K562 (cell line): Measurements from ENCODE around the gene ADSS1. TPM values are rescaled to one million over a fixed set of nuclear protein-coding genes. Genes with fewer than 3 reads are reported as not detected.

Source experiments
- ATAC-seq: fragments of 200-7000 bp; cut with Tn5 transposase; 3 replicates; pipeline ENCODE4 v1.9.1; 2020; ENCODE audit warnings: moderate library complexity
- BruUV-seq: library from RNA; stranded (reverse); fragments of 400-500 nt; replicated peaks from 2 replicates; lab custom pipeline; 2021; lab: Mats Ljungman, UMichigan
- CTCF ChIA-PET: fragments of 300-600 bp; formaldehyde crosslinking; extraction: SDS; loops from one replicate; lab custom pipeline; 2021; ENCODE audit warnings: low intra/inter-chr PET ratio; lab: Yijun Ruan, JAX
- POLR2A ChIA-PET: fragments of 300-600, 350-650 bp; sonication (Branson Sonifier 250); formaldehyde crosslinking; extraction: SDS; loops from one replicate; lab custom pipeline; 2021; ENCODE audit warnings: antibody characterized with exemption, inconsistent platforms; lab: Yijun Ruan, JAX
- DNase-seq, 4 experiments: peaks; one replicate each; pipeline versions ENCODE4 v3.0.0 to v3.0.0-alpha.2; 2011 to 2018; ENCODE audit warnings: low spot score in 3 of 4, mixed read lengths in 3 of 4; ENCODE audit errors: extremely low read depth in 1 of 4
- FAIRE-seq: peaks from 2 replicates; lab custom pipeline; 2011; peaks lifted over from hg19 to GRCh38; lab: Jason Lieb, UNC
- H2AFZ ChIP-seq: 2 replicates; pipeline ENCODE4 v1.6.0; 2011; ENCODE audit warnings: low read depth, low read length, control low read depth, inconsistent platforms
- H3K27ac ChIP-seq: fragments of 200-600 bp; 3 replicates; pipeline ENCODE4 v1.8.0; 2011; ENCODE audit warnings: low read depth, mild to moderate bottlenecking, control low read depth, inconsistent platforms, low read length, moderate library complexity, mixed read lengths; ENCODE audit errors: extremely low read depth
- H3K27me3 ChIP-seq, 2 experiments: fragments of 300-600 bp in 1 of 2; 2 replicates in 1 of 2; 3 replicates in 1 of 2; pipeline versions ENCODE4 v1.6.0 to v1.8.0; 2011; ENCODE audit warnings: inconsistent platforms in 2 of 2, low read length in 2 of 2, mild to moderate bottlenecking in 1 of 2, mixed read lengths in 1 of 2, moderate library complexity in 1 of 2; ENCODE audit not compliant: control insufficient read depth in 2 of 2, insufficient read depth in 2 of 2
- H3K36me3 ChIP-seq: fragments of 300-600 bp; 3 replicates; pipeline ENCODE4 v1.8.0; 2011; ENCODE audit warnings: mild to moderate bottlenecking, low read length, inconsistent platforms; ENCODE audit not compliant: control insufficient read depth, insufficient read depth
- H3K4me1 ChIP-seq, 2 experiments: fragments of 200-600 bp in 1 of 2; replicated peaks in 1 of 2; 2 replicates in 1 of 2; 3 replicates in 1 of 2; pipeline versions ENCODE4 v1.5.1 to v1.8.0; 2011; ENCODE audit warnings: inconsistent platforms in 2 of 2, low read length in 2 of 2, mild to moderate bottlenecking in 1 of 2, mixed read lengths in 1 of 2, moderate library complexity in 1 of 2; ENCODE audit not compliant: control insufficient read depth in 2 of 2, insufficient read depth in 2 of 2
- H3K4me2 ChIP-seq: 2 replicates; pipeline ENCODE4 v1.6.1; 2011; ENCODE audit warnings: low read length, control low read depth, inconsistent platforms, mixed read lengths; ENCODE audit not compliant: insufficient read depth
- H3K4me3 ChIP-seq: fragments of 200-600 bp; sonication (generic), shearing (Covaris generic); 2 replicates; pipeline ENCODE4 v1.5.1; 2016; ENCODE audit warnings: control low read depth, inconsistent platforms
- H3K79me2 ChIP-seq: fragments of 200-600 bp; 3 replicates; pipeline ENCODE4 v1.8.0; 2011; ENCODE audit warnings: low read length, inconsistent platforms; ENCODE audit not compliant: control insufficient read depth, insufficient read depth
- H3K9ac ChIP-seq, 2 experiments: 2 replicates each; pipeline versions ENCODE4 v1.6.0 to v1.6.1; 2011; ENCODE audit warnings: low read depth in 2 of 2, low read length in 2 of 2, control low read depth in 1 of 2, inconsistent platforms in 1 of 2, mild to moderate bottlenecking in 1 of 2, mixed read lengths in 1 of 2; ENCODE audit not compliant: insufficient read depth in 1 of 2
- H3K9me1 ChIP-seq: one replicate; pipeline ENCODE4 v1.6.0; 2011; ENCODE audit warnings: inconsistent platforms, mild to moderate bottlenecking, low read length, moderate library complexity; ENCODE audit not compliant: control insufficient read depth, insufficient read depth
- H3K9me3 ChIP-seq: replicated peaks from 2 replicates; pipeline ENCODE4 v1.5.1; 2011; ENCODE audit warnings: low read depth, low read length, inconsistent platforms; ENCODE audit not compliant: control insufficient read depth, insufficient read depth
- H4K20me1 ChIP-seq: replicated peaks from 2 replicates; pipeline ENCODE4 v1.6.1; 2011; ENCODE audit warnings: low read length, inconsistent platforms, mixed read lengths; ENCODE audit not compliant: control insufficient read depth, insufficient read depth
- GABPA ChIP-seq: fragments of 200-800 bp; sonication (Bioruptor generic); conservative IDR thresholded peaks from 2 replicates; pipeline ENCODE4 v1.6.1; 2016; ENCODE audit warnings: low read depth, missing genetic modification characterization, missing compliant biosample characterization
- PKNOX1 ChIP-seq: fragments of 450-650 bp; IDR thresholded peaks from 2 replicates; pipeline ENCODE4 v1.6.1; 2016
- WGBS: fragments of 100-300 bp; shearing (Covaris generic); methylation state at CpG from one replicate; pipeline ENCODE4 v1.1.6; 2016; ENCODE audit warnings: low coverage, mixed read lengths; ENCODE audit not compliant: insufficient coverage; ENCODE audit errors: missing lambda C conversion rate; 5-methylcytosine and 5-hydroxymethylcytosine counted together
- in situ Hi-C: fragments of 300-500 bp; cut with MboI; formaldehyde crosslinking; loops from 4 replicates; pipeline ENCODE4 v1.15.0; 2018; ENCODE audit warnings: inconsistent platforms, mixed read lengths
- intact Hi-C: fragments of 100-400 bp; cut with micrococcal nuclease; formaldehyde crosslinking; loops from 2 replicates; pipeline ENCODE4 v1.14.2; 2022
- polyA plus RNA-seq, 8 experiments: library from polyadenylated mRNA; depleted of rRNA in 4 of 8; stranded (reverse) in 5 of 8; unstranded in 3 of 8; fragments of >200 nt; fragmentation: Nextera tagmentation in 2 of 8; fragmentation: Illumina TruSeq in 1 of 8; extraction: Ambion mirVana in 2 of 8; extraction: Trizol in 1 of 8; gene quantifications; 2 replicates each; pipeline versions ENCODE4 v1.2.1 to v1.2.3, GENCODE V29; 2011 to 2014; ENCODE audit warnings: inconsistent platforms in 1 of 8, missing spikeins in 1 of 8
- total RNA-seq, 7 experiments: library from RNA; depleted of rRNA in 6 of 7; stranded (reverse); fragments of >200 nt in 6 of 7; fragmentation: Illumina TruSeq in 2 of 7; extraction: Trizol in 2 of 7; gene quantifications; 2 replicates each; pipeline versions ENCODE4 v1.2.1 to v1.2.3, GENCODE V29; 2011 to 2021; ENCODE audit warnings: low replicate concordance in 1 of 7
- TF ChIP-seq, protein P1 (sequence below): fragments of 250-450 bp; sonication (Bioruptor Pico); IDR thresholded peaks from 2 replicates; pipeline ENCODE4 v1.4.0; 2020; ENCODE audit warnings: borderline replicate concordance

Gene ADSS1
- total and polyA plus RNA-seq, 9 of the 15 experiments (the other 6 are each of a cell fraction or from before 2014, with no cell fraction given): 0.53 to 5.9 (median 3.9) TPM

GRCh38 chr14:104681689-104682074, 42.3 kb upstream of the ADSS1 start:
- BruUV-seq: no TSS peak
- no peak overlapping the region for H2AFZ ChIP-seq

More at GRCh38 chr14:104681689-104682074, 42.3 kb upstream of the ADSS1 start:
- ChIA-PET POLR2A (interaction anchor here (0.7 kb wide), 2 partner anchors 169 to 211 kb away, joined by 3 to 4 read pairs; no protein-coding TSS in a partner anchor), CTCF (no interaction called here)
- no peak overlapping the region for H3K4me2 ChIP-seq
- in situ Hi-C loops (no loop called here), intact Hi-C loops (no loop called here)
- no peak overlapping the region for H3K4me3 ChIP-seq
- no peak overlapping the region for H3K27ac ChIP-seq
- peaks cover 31 to 60% of the 10 kb centered on the region in 2 experiments for H3K4me1 ChIP-seq
- ATAC-seq (no peak), FAIRE-seq (no peak), DNase-seq (no peak)
- no peaks in the 10 kb centered on the region for H3K27me3 ChIP-seq
- peak overlapping the region in 1 of 2 experiments; percentile 79; a peak in 2 of 4 replicates for H3K9ac ChIP-seq
- no peaks in the 10 kb centered on the region for H3K79me2 ChIP-seq
- H3K36me3 ChIP-seq: no peaks in the 10 kb centered on the region
- 39% methylated on average over 6 of the region's 11 CpGs for WGBS
- no peaks in the 10 kb centered on the region for H3K9me3 ChIP-seq
- no peaks in the 10 kb centered on the region for H4K20me1 ChIP-seq
- H3K9me1 ChIP-seq: no peaks in the 10 kb centered on the region
- TF ChIP-seq GABPA (tag): 0 out of 2 replicates have a peak, but pooled peaks have one; percentile 13
- TF ChIP-seq PKNOX1: peak; percentile 64
- TF ChIP-seq, protein P1, sequence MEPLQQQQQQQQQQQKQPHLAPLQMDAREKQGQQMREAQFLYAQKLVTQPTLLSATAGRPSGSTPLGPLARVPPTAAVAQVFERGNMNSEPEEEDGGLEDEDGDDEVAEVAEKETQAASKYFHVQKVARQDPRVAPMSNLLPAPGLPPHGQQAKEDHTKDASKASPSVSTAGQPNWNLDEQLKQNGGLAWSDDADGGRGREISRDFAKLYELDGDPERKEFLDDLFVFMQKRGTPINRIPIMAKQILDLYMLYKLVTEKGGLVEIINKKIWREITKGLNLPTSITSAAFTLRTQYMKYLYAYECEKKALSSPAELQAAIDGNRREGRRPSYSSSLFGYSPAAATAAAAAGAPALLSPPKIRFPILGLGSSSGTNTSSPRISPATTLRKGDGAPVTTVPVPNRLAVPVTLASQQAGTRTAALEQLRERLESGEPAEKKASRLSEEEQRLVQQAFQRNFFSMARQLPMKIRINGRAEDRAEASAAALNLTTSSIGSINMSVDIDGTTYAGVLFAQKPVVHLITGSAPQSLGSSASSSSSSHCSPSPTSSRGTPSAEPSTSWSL (CRISPR knock-in tag): no peak
